Endothelial cell (in vitro differentiated cells): ENCODE data around the gene LRRC10B. TPM values are rescaled to one million over a fixed set of nuclear protein-coding genes. Genes with fewer than 3 reads are reported as not detected.

Experiments
- DNase-seq: peaks from one replicate; pipeline ENCODE4 v3.0.0; 2021; ENCODE audit warnings: low spot score
- H3K27ac Mint-ChIP-seq: one replicate; pipeline ENCODE4 v1.8.0; 2021; ENCODE audit warnings: mixed read lengths, inconsistent platforms; ENCODE audit not compliant: unreplicated experiment
- H3K27me3 Mint-ChIP-seq: one replicate; pipeline ENCODE4 v1.8.0; 2021; ENCODE audit warnings: mild to moderate bottlenecking, moderate library complexity, mixed read lengths, inconsistent platforms; ENCODE audit not compliant: unreplicated experiment
- H3K36me3 Mint-ChIP-seq: one replicate; pipeline ENCODE4 v1.8.0; 2021; ENCODE audit warnings: mild to moderate bottlenecking, low read depth, mixed read lengths, inconsistent platforms; ENCODE audit not compliant: unreplicated experiment
- H3K4me1 Mint-ChIP-seq: one replicate; pipeline ENCODE4 v1.8.0; 2021; ENCODE audit warnings: mild to moderate bottlenecking, mixed read lengths, inconsistent platforms; ENCODE audit not compliant: unreplicated experiment
- H3K4me3 Mint-ChIP-seq: one replicate; pipeline ENCODE4 v1.8.0; 2021; ENCODE audit warnings: mild to moderate bottlenecking, mixed read lengths, inconsistent platforms; ENCODE audit not compliant: unreplicated experiment
- H3K9me3 Mint-ChIP-seq: one replicate; pipeline ENCODE4 v1.8.0; 2021; ENCODE audit warnings: mixed read lengths, inconsistent platforms; ENCODE audit not compliant: unreplicated experiment
- total RNA-seq: library from RNA; stranded (reverse); fragmentation: NEBNext Ultra II Directional; extraction: Animal tissue kit (Norgen Biotek cat#: 25700); gene quantifications from one replicate; pipeline ENCODE4 v1.2.1, GENCODE V29; 2021; ENCODE audit not compliant: unreplicated experiment
- TF ChIP-seq, protein P1 (sequence below): fragments of 200-600 bp; sonication (generic); IDR thresholded peaks from one replicate; pipeline ENCODE4 v1.5.0; 2021; ENCODE audit warnings: antibody characterized with exemption; ENCODE audit not compliant: unreplicated experiment

LRRC10B gene
- total RNA-seq, 1 donor from 2014 or later: 0.13 TPM

DNA sequence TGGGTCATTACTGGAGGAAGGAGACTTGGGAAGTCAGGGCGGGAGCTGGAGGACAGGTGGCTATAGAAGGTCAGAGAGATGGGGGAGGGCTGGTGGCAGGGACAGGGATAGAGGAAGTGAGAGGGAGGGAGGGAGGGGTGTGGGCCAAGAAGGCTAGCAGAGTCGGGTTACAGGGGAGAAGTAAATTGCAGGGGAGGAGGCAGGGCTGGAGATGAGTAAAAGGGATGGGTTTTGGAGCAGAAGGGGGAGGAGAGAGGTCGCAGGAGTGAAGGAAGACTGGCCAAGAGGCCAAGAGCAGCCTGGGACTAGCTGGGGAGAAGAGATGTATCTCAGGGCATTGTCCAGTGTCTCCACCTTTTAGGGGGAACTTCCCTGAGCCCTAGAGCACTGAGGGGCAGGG lies 33.0 kb downstream of the LRRC10B start:
- Mint-ChIP-seq H3K9me3 (no peaks in the 10 kb centered on the region), H3K4me1 (peaks cover 21% of the 10 kb centered on the region), H3K27ac (no peak overlapping the region), H3K36me3 (no peaks in the 10 kb centered on the region), H3K4me3 (no peak overlapping the region), H3K27me3 (peaks cover 12% of the 10 kb centered on the region)
- TF ChIP-seq, protein P1, sequence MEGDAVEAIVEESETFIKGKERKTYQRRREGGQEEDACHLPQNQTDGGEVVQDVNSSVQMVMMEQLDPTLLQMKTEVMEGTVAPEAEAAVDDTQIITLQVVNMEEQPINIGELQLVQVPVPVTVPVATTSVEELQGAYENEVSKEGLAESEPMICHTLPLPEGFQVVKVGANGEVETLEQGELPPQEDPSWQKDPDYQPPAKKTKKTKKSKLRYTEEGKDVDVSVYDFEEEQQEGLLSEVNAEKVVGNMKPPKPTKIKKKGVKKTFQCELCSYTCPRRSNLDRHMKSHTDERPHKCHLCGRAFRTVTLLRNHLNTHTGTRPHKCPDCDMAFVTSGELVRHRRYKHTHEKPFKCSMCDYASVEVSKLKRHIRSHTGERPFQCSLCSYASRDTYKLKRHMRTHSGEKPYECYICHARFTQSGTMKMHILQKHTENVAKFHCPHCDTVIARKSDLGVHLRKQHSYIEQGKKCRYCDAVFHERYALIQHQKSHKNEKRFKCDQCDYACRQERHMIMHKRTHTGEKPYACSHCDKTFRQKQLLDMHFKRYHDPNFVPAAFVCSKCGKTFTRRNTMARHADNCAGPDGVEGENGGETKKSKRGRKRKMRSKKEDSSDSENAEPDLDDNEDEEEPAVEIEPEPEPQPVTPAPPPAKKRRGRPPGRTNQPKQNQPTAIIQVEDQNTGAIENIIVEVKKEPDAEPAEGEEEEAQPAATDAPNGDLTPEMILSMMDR: no peak
- DNase-seq: no peak

DNA sequence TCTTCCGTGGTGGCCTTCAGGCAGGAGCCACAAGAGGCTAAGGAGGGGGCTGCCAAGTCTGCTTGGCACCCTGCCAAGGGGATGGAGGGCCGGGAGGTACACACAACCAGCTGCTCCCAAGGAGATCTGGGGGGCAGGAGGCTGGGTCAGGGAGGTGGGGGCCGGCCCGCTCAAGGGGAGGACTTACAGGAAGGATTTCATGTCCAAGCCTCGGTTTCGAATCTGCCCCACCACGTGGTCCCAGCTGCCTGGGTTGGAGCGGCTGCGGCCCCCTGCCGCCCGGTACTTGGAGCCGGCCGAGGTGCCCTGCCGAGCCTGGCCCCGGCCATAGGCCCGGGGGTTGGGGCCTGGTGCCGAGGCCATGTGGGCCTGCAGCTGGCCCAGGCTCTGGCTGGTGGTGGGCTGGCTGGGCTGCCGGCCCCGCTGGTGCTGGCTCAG lies 33.5 kb downstream of the LRRC10B start:
- H3K4me1 Mint-ChIP-seq: peaks cover 21% of the 10 kb centered on the region
- H3K9me3 Mint-ChIP-seq: no peaks in the 10 kb centered on the region
- no peak for DNase-seq
- no peak overlapping the region for H3K4me3 Mint-ChIP-seq
- peaks cover 12% of the 10 kb centered on the region for H3K27me3 Mint-ChIP-seq
- H3K36me3 Mint-ChIP-seq: no peaks in the 10 kb centered on the region
- no peak overlapping the region for H3K27ac Mint-ChIP-seq
- TF ChIP-seq, protein P1: no peak

DNA sequence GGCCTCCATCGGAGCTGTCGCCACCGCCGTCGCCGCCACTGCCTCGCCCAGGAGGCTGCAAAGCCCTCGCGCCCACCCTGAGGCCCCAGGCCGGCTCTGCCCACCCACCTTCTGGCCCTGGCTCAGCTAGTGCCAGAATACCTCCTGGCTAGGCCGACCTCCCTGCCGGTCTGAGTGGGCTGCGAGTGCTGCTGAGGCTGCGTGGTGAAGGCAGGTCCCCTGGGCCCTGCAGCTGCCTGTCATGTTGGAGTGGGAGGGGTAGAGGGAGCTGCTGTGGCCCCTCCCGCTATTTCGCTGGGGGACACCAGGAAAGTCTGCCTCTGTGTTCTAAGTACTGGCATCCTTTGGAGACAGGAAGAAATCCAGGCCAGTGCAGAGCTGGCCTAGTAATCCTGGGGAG lies 34.2 kb downstream of the LRRC10B start:
- TF ChIP-seq, protein P1: no peak
- peaks cover 12% of the 10 kb centered on the region for H3K27me3 Mint-ChIP-seq
- no peak overlapping the region for H3K27ac Mint-ChIP-seq
- H3K4me1 Mint-ChIP-seq: peaks cover 21% of the 10 kb centered on the region
- no peaks in the 10 kb centered on the region for H3K9me3 Mint-ChIP-seq
- no peak overlapping the region for H3K4me3 Mint-ChIP-seq
- no peaks in the 10 kb centered on the region for H3K36me3 Mint-ChIP-seq
- DNase-seq: no peak

DNA sequence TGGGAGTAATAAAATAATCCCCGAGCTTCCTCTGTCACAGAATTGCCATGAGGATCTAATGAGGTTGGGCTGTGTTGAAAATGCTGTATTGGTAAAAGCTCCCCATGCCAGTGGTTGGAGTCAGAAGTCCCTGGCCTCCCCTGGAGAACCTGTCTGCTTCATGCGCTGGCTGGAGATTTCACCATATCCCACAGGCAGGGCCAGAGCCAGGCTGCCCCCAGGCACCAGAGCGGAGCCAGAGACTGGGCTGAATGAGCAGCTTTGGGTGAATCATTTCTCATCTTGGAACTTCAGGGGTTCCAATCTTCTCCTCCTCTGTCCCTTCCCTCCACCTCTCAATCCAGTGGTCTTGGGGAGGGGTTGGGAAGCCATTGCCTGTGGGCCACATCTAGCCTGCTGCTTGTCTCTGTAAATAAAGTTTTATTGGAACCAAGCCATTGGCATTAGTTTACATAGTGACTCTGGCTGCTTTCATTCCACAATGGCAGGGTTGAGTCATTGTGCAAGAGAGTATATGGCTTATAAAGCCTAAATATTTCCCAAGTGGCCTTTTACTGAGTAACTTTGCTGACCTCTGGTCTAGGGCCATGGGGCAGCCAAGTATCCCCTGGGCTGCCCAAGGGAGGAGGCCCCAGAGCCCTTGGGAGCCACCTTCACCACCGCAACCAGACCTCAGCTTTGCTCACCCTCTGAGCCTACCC lies 35.2 kb downstream of the LRRC10B start:
- Mint-ChIP-seq H3K36me3 (no peaks in the 10 kb centered on the region), H3K9me3 (no peaks in the 10 kb centered on the region), H3K4me1 (peaks cover 21% of the 10 kb centered on the region), H3K4me3 (no peak overlapping the region), H3K27me3 (peaks cover 12% of the 10 kb centered on the region), H3K27ac (no peak overlapping the region)
- DNase-seq: no peak
- TF ChIP-seq, protein P1: no peak

DNA sequence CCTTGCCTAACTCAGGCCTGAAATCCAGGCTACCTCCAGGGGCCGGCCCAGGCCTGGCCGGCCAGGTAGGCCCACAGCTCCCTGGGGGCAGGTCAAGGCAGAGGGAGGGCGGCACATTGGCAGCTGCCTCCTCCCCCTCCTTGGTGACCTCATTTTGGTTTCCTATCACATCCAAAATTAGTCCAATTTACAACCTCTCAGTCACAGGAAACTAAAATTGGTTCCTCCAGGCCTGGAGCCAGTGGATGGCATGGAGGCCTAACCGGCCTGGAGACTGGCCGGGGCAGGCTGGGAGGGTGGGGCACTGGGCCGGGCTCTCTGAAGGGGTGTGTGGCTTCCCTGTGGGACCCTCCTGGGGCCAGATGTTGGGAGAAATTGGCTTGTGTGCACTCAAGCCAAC lies 35.9 kb downstream of the LRRC10B start:
- peaks cover 15% of the 10 kb centered on the region for H3K4me1 Mint-ChIP-seq
- H3K4me3 Mint-ChIP-seq: no peak overlapping the region
- DNase-seq: no peak
- H3K27ac Mint-ChIP-seq: no peak overlapping the region
- H3K9me3 Mint-ChIP-seq: no peaks in the 10 kb centered on the region
- TF ChIP-seq, protein P1: no peak
- no peaks in the 10 kb centered on the region for H3K36me3 Mint-ChIP-seq
- H3K27me3 Mint-ChIP-seq: peaks cover 12% of the 10 kb centered on the region
